Measurements from ENCODE around the gene HTR1B. TPM values are rescaled to one million over a fixed set of nuclear protein-coding genes. Genes with fewer than 3 reads are reported as not detected.

The HTR1B gene
- total RNA-seq, 1 experiment from 2014 or later, result not detected

GRCh38 chr6:77461796-77462195, 1.5 kb downstream of the HTR1B start:
- DNase-seq, result no peak
- intact Hi-C loops (cut with micrococcal nuclease; ENCODE audit: unreplicated experiment), result loop anchor here (10.0 kb wide), 2 partner anchors 163 to 1373 kb away; no protein-coding TSS in a partner anchor

GRCh38 chr6:77458421-77458820, 4.9 kb downstream of the HTR1B start:
- no peak overlapping the region for H3K27ac Mint-ChIP-seq (ENCODE audit: unreplicated experiment)
- H3K4me3 Mint-ChIP-seq (ENCODE audit: low read depth, unreplicated experiment), result no peak overlapping the region
- CTCF ChIA-PET, result no interaction called here
- no peak for TF ChIP-seq CTCF (IDR thresholded peaks at IDR 0.05; ENCODE audit: unreplicated experiment)
- intact Hi-C loops (cut with micrococcal nuclease; ENCODE audit: unreplicated experiment), result loop anchor here (5.0 to 10.0 kb wide), 4 partner anchors 314 to 776 kb away; no protein-coding TSS in a partner anchor
- BruUV-seq (replicated peaks), result no TSS peak
- H3K4me1 Mint-ChIP-seq (ENCODE audit: low read depth, unreplicated experiment), result peaks cover 13% of the 10 kb centered on the region
- peaks cover 20% of the 10 kb centered on the region for H3K27me3 Mint-ChIP-seq (ENCODE audit: unreplicated experiment)
- peaks cover 6% of the 10 kb centered on the region for H3K36me3 Mint-ChIP-seq (ENCODE audit: insufficient read depth, unreplicated experiment)
- H3K9me3 Mint-ChIP-seq (ENCODE audit: low read depth, unreplicated experiment), result no peaks in the 10 kb centered on the region
- DNase-seq, result no peak

More at GRCh38 chr6:77461796-77462195, 1.5 kb downstream of the HTR1B start:
- Mint-ChIP-seq H3K4me3 (ENCODE audit: low read depth, unreplicated experiment) (no peak overlapping the region), H3K36me3 (ENCODE audit: insufficient read depth, unreplicated experiment) (peaks cover 9% of the 10 kb centered on the region), H3K4me1 (ENCODE audit: low read depth, unreplicated experiment) (peaks cover 27% of the 10 kb centered on the region), H3K27me3 (ENCODE audit: unreplicated experiment) (peaks cover 53% of the 10 kb centered on the region), H3K27ac (ENCODE audit: unreplicated experiment) (no peak overlapping the region), H3K9me3 (ENCODE audit: low read depth, unreplicated experiment) (no peaks in the 10 kb centered on the region)
- CTCF ChIA-PET, result interaction anchor here (0.6 kb wide), 1 partner anchor 50 kb away, joined by 3 read pairs; no protein-coding TSS in a partner anchor
- TF ChIP-seq CTCF (IDR thresholded peaks at IDR 0.05; ENCODE audit: unreplicated experiment), result no peak
- no TSS peak for BruUV-seq (replicated peaks)

GRCh38 chr6:77457720-77458349, 5.5 kb downstream of the HTR1B start:
- Mint-ChIP-seq H3K27me3 (ENCODE audit: unreplicated experiment) (peaks cover 14% of the 10 kb centered on the region), H3K9me3 (ENCODE audit: low read depth, unreplicated experiment) (no peaks in the 10 kb centered on the region), H3K4me3 (ENCODE audit: low read depth, unreplicated experiment) (no peak overlapping the region), H3K4me1 (ENCODE audit: low read depth, unreplicated experiment) (peaks cover 8% of the 10 kb centered on the region), H3K36me3 (ENCODE audit: insufficient read depth, unreplicated experiment) (peaks cover under 1% of the 10 kb centered on the region), H3K27ac (ENCODE audit: unreplicated experiment) (no peak overlapping the region)
- intact Hi-C loops (cut with micrococcal nuclease; ENCODE audit: unreplicated experiment), result loop anchor here (1.0 to 10.0 kb wide), 6 partner anchors 165 to 1523 kb away; no protein-coding TSS in a partner anchor
- DNase-seq, result peak; percentile 83
- no TSS peak for BruUV-seq (replicated peaks)
- CTCF ChIA-PET, result interaction anchor here (0.7 kb wide), 1 partner anchor 30 kb away, joined by 3 read pairs; no protein-coding TSS in a partner anchor
- peak; percentile 51 for TF ChIP-seq CTCF (IDR thresholded peaks at IDR 0.05; ENCODE audit: unreplicated experiment)

- intact Hi-C loops (cut with micrococcal nuclease; ENCODE audit: unreplicated experiment), result loop anchor here (1.0 to 10.0 kb wide), 6 partner anchors 164 to 1521 kb away; no protein-coding TSS in a partner anchor
- no peaks in the 10 kb centered on the region for H3K9me3 Mint-ChIP-seq (ENCODE audit: low read depth, unreplicated experiment)
- CTCF ChIA-PET, result no interaction called here
- no peak overlapping the region for H3K27ac Mint-ChIP-seq (ENCODE audit: unreplicated experiment)
- H3K4me1 Mint-ChIP-seq (ENCODE audit: low read depth, unreplicated experiment), result no peaks in the 10 kb centered on the region
- no TSS peak for BruUV-seq (replicated peaks)
- H3K36me3 Mint-ChIP-seq (ENCODE audit: insufficient read depth, unreplicated experiment), result no peaks in the 10 kb centered on the region
- DNase-seq, result peak; percentile 34
- H3K27me3 Mint-ChIP-seq (ENCODE audit: unreplicated experiment), result peaks cover 3% of the 10 kb centered on the region
- no peak overlapping the region for H3K4me3 Mint-ChIP-seq (ENCODE audit: low read depth, unreplicated experiment)
- TF ChIP-seq CTCF (IDR thresholded peaks at IDR 0.05; ENCODE audit: unreplicated experiment), result no peak
Observed at GRCh38 chr6:77456531-77457248, 6.6 kb downstream of the HTR1B start.
